ENCODE measurements around the gene HM13. TPM values are rescaled to one million over a fixed set of nuclear protein-coding genes. Genes with fewer than 3 reads are reported as not detected.
"Not testable (repeated sequence)": the region's sequence is repeated elsewhere in the genome, so short reads cannot be mapped to it uniquely, and the experiment has no call there.

The HM13 gene
- total RNA-seq, 1 experiment from 2014 or later: 183 TPM

DNA sequence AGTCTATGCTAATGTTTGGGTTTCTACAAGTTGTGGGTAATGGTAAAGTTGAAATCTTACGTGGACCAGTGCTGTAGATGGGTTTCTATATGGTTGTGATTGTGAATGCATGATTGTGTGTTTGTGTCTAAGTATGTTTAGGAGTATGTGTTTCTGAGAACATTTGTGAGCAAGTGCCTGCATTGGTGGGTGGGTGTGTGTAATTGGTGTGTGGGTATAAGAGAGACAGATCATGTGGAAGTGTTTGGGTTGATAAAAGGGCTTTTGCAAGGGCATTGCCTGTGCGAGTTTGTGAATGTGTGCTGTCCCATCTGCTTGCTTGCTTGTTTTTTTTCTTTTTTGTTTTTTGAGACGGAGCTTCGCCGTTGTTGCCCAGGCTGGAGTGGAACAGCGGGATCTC lies 65.0 kb downstream of the HM13 start:
- no peaks in the 10 kb centered on the region for H3K79me2 ChIP-seq (ENCODE audit: insufficient read depth, low read length)
- H3K9me2 ChIP-seq (ENCODE audit: insufficient read depth): no peaks in the 10 kb centered on the region
- peaks cover 20 to 27% of the 10 kb centered on the region in 2 experiments for H3K4me1 ChIP-seq (ENCODE audit: control insufficient read depth in 1 of 2, insufficient read depth in 2 of 2, low read length in 2 of 2)
- CTCF ChIA-PET: interaction anchor here (1.4 kb wide), 1 partner anchor 17 kb away, joined by 3 read pairs; no protein-coding TSS in a partner anchor
- no peak overlapping the region for H2AFZ ChIP-seq (ENCODE audit: low read depth, low read length, poor library complexity, severe bottlenecking)
- DNase-seq (ENCODE audit: low read depth, low spot score) (no peak), ATAC-seq (no peak)
- no TSS peak for BruUV-seq (replicated peaks)
- no peak overlapping the region for H3K4me2 ChIP-seq (ENCODE audit: low read length)
- H3K27ac ChIP-seq (ENCODE audit: low read depth, low read length): no peak overlapping the region
- H3K9ac ChIP-seq (ENCODE audit: low read length): no peak overlapping the region
- no peaks in the 10 kb centered on the region for H3K27me3 ChIP-seq (ENCODE audit: insufficient read depth, low read length)
- no peaks in the 10 kb centered on the region for H3K36me3 ChIP-seq (ENCODE audit: control insufficient read depth in 1 of 2, insufficient read depth in 2 of 2, low read length in 2 of 2)
- H4K20me1 ChIP-seq (ENCODE audit: insufficient read depth): no peaks in the 10 kb centered on the region
- H3K4me3 ChIP-seq (replicated peaks in 1 of 2; ENCODE audit: low read depth in 1 of 2, low read length in 2 of 2): no peak overlapping the region
- POLR2A ChIA-PET: interaction anchor here (28.6 kb wide), 1 partner anchor 25 kb away, joined by 1106 read pairs; the partner anchor contains the start of gene ID1
- H3K9me3 ChIP-seq (ENCODE audit: control insufficient read depth in 1 of 2, insufficient read depth in 1 of 2, low read depth in 1 of 2, low read length in 2 of 2): no peaks in the 10 kb centered on the region
- intact Hi-C loops (cut with micrococcal nuclease): no loop called here
- TF ChIP-seq FOSL1 (IDR thresholded peaks at IDR 0.05; ENCODE audit: low read depth) (no peak), RAD21 (IDR thresholded peaks at IDR 0.05; ENCODE audit: low read depth) (no peak), TCF7L2 (IDR thresholded peaks at IDR 0.05; ENCODE audit: borderline replicate concordance, extremely low read depth, insufficient read depth, insufficient read length) (no peak), ZNF274 (IDR thresholded peaks at IDR 0.05; ENCODE audit: low read depth, low read length) (no peak), ELF1 (IDR thresholded peaks at IDR 0.05; ENCODE audit: borderline replicate concordance, low read depth) (no peak), SIN3A (IDR thresholded peaks at IDR 0.05; ENCODE audit: low read depth) (no peak)
- TF ChIP-seq, protein P1, sequence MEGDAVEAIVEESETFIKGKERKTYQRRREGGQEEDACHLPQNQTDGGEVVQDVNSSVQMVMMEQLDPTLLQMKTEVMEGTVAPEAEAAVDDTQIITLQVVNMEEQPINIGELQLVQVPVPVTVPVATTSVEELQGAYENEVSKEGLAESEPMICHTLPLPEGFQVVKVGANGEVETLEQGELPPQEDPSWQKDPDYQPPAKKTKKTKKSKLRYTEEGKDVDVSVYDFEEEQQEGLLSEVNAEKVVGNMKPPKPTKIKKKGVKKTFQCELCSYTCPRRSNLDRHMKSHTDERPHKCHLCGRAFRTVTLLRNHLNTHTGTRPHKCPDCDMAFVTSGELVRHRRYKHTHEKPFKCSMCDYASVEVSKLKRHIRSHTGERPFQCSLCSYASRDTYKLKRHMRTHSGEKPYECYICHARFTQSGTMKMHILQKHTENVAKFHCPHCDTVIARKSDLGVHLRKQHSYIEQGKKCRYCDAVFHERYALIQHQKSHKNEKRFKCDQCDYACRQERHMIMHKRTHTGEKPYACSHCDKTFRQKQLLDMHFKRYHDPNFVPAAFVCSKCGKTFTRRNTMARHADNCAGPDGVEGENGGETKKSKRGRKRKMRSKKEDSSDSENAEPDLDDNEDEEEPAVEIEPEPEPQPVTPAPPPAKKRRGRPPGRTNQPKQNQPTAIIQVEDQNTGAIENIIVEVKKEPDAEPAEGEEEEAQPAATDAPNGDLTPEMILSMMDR (IDR thresholded peaks at IDR 0.05 in 2 of 3, conservative IDR thresholded peaks at IDR 0.05 in 1 of 3; ENCODE audit: borderline replicate concordance in 1 of 3, insufficient read depth in 1 of 3, low read depth in 2 of 3, low read length in 2 of 3): no peak
- TF ChIP-seq, protein P2, sequence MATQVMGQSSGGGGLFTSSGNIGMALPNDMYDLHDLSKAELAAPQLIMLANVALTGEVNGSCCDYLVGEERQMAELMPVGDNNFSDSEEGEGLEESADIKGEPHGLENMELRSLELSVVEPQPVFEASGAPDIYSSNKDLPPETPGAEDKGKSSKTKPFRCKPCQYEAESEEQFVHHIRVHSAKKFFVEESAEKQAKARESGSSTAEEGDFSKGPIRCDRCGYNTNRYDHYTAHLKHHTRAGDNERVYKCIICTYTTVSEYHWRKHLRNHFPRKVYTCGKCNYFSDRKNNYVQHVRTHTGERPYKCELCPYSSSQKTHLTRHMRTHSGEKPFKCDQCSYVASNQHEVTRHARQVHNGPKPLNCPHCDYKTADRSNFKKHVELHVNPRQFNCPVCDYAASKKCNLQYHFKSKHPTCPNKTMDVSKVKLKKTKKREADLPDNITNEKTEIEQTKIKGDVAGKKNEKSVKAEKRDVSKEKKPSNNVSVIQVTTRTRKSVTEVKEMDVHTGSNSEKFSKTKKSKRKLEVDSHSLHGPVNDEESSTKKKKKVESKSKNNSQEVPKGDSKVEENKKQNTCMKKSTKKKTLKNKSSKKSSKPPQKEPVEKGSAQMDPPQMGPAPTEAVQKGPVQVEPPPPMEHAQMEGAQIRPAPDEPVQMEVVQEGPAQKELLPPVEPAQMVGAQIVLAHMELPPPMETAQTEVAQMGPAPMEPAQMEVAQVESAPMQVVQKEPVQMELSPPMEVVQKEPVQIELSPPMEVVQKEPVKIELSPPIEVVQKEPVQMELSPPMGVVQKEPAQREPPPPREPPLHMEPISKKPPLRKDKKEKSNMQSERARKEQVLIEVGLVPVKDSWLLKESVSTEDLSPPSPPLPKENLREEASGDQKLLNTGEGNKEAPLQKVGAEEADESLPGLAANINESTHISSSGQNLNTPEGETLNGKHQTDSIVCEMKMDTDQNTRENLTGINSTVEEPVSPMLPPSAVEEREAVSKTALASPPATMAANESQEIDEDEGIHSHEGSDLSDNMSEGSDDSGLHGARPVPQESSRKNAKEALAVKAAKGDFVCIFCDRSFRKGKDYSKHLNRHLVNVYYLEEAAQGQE (IDR thresholded peaks at IDR 0.05; ENCODE audit: low read depth): no peak
- RAD21 ChIA-PET (ENCODE audit: low non-redundant PET in 1 of 2, low total read pairs in 2 of 2, uncharacterized antibody in 2 of 2, unreplicated experiment in 2 of 2): no interaction called here

DNA sequence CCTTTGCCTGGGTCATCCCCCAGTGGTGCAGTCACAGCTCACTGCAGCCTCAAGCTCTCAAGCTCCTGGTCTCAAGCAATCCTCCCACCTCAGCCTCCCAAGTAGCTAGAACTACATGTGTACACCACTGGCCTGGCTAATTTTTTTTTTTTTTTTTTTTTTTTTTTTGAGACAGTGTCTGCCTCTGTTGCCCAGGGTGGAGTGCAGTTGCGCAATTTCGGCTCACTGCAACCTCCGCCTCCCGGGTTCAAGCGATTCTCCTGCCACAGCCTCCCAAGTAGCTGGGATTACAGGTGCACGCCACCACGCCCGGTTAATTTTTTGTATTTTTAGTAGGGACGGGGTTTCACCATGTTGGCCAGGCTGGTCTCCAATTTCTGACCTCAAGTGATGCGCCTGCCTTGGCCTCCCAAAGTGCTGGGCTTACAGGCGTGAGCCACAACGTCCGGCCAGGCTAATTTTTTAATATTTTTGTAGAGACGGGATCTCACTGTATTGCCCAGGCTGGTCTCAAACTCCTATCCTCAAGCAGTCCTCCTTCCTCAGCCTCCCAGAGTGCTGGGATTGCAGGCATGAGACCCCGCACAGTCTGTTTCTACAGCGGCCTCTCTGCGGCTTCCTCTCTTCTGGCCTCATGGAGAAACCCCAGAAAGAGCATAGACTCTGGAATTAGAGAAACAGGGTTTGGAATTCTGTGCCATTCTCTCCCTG lies 65.9 kb downstream of the HM13 start:
- H3K36me3 ChIP-seq (ENCODE audit: control insufficient read depth in 1 of 2, insufficient read depth in 2 of 2, low read length in 2 of 2); H3K9ac ChIP-seq (ENCODE audit: low read length); H3K9me2 ChIP-seq (ENCODE audit: insufficient read depth); intact Hi-C loops (cut with micrococcal nuclease); ATAC-seq; RAD21 ChIA-PET (ENCODE audit: low non-redundant PET in 1 of 2, low total read pairs in 2 of 2, uncharacterized antibody in 2 of 2, unreplicated experiment in 2 of 2); H4K20me1 ChIP-seq (ENCODE audit: insufficient read depth); H3K4me2 ChIP-seq (ENCODE audit: low read length); H3K79me2 ChIP-seq (ENCODE audit: insufficient read depth, low read length); H3K27ac ChIP-seq (ENCODE audit: low read depth, low read length); H3K4me3 ChIP-seq (replicated peaks in 1 of 2; ENCODE audit: low read depth in 1 of 2, low read length in 2 of 2); DNase-seq (ENCODE audit: low read depth, low spot score); H3K27me3 ChIP-seq (ENCODE audit: insufficient read depth, low read length); BruUV-seq (replicated peaks); H3K9me3 ChIP-seq (ENCODE audit: control insufficient read depth in 1 of 2, insufficient read depth in 1 of 2, low read depth in 1 of 2, low read length in 2 of 2); H2AFZ ChIP-seq (ENCODE audit: low read depth, low read length, poor library complexity, severe bottlenecking): not testable (repeated sequence)
- POLR2A ChIA-PET: interaction anchor here (28.6 kb wide), 1 partner anchor 24 kb away, joined by 1106 read pairs; the partner anchor contains the start of gene ID1
- H3K4me1 ChIP-seq (ENCODE audit: control insufficient read depth in 1 of 2, insufficient read depth in 2 of 2, low read length in 2 of 2): peaks cover 13 to 18% of the 10 kb centered on the region in 2 experiments; a peak in 3 of 4 replicates
- CTCF ChIA-PET: interaction anchor here (1.0 to 1.4 kb wide), 2 partner anchors 13 to 17 kb away, joined by 3 read pairs; no protein-coding TSS in a partner anchor

Measured in HCT116 (cell line).